Nucleus accumbens (tissue), 56 donors: Measurements from ENCODE around the gene NUP54.

Experiments
- DNase-seq, 56 donors: peaks; one replicate each; lab custom pipeline; 2025; lab: John Stamatoyannopoulos, UW

NUP54 gene

DNA sequence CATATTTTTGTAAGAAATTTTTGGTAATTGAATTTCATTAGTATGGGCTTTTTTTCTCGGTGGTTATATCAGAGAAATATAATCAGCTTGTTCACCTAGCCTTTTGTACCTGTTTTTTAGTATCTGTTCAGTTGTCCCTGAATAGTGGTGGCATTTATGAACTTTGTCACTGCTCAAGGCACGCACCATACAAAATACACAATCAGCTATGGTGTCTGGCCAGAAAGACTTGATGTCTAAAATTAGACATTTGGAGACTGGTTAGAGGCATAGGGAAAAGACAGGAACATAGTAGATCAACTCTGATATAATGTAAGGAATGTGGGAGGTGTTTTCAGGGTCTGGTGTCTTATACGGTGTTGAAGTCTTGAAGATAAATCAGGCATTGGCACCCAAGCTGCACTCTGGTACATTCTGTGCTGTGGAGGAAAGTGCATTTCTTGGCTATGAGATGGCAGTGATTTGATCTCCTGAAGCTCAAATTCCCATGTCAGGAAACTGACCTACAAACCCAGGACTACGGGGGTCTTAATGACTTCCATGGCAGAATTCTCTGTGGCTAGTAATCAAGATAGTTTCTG lies 70.1 kb downstream of the NUP54 start:
- DNase-seq = no peak

DNA sequence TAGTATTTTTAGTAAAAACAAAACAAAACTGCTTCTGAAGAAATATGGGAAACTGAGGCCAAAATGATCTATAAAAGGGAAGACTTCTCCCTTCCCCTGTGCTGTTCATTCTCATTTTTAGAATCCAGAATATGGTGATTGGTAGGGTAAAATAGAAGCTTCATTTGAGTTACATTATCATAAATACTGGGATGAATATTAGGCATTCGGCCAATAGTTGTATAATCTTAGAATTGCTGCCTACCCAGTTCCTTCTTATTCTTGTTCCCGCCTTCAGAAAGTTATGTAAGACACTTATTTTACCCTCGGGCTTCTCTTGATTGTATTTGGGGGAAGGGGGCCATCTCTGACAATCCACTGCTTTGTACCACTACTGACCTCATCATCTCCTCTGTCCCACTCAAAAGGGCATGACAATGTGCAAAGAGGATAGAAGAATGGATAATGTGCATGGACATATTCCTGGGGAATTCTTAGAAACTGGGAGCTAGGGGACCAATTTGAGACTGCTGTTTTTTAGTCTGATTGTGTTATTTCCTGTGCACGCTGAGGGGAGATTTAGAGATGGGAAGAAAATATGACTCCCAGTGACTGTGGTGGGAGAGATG lies 73.1 kb downstream of the NUP54 start:
- peak in 3 of 56 donors; percentile 0 to 17 (median 15) for DNase-seq

DNA sequence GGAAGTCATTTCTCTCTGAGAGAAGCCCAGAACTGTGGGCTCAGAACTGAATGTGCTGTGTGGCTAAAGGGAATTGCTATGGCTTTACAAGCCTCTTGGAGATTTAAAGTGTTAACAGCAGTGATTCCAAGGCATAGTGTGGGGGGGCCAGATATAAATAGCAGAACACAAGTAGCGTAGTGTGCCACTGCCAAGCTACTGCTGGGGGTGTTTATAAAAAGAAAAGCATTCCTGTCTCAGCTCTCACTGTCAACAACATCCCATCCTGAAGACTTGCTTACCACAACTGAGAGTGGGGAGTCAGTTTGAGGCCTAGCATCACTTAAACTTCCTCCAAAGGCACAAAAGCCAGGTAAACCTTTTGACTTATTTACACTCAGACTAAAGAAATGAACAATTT lies 73.7 kb downstream of the NUP54 start, which contains the start of gene ART3:
Gene ART3 (plus strand): TSS at position 242 of the 400 bp plus-strand sequence. CDS start 1,181 bp downstream, outside the sequence.
- DNase-seq = peak in 13 of 56 donors; percentile 1 to 37 (median 9)

DNA sequence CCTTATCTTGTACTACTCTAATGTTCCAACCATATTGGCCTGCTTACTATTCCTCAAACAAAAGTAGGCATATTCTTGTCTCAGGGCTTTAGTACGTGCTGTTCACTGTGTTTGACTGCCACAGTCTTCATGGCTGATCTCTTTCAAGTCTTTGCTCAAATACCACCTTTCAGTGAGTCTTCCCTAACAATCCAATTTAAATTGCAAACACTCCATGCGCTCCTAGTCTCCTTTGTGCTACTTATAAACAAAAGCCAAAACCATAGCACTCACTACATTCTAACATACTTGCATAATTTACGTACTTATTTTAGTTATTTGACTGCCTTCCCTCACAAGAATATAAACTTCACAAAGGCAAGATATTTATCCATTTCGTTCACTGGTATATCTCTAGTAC lies 75.4 kb downstream of the NUP54 start:
- no peak for DNase-seq

DNA sequence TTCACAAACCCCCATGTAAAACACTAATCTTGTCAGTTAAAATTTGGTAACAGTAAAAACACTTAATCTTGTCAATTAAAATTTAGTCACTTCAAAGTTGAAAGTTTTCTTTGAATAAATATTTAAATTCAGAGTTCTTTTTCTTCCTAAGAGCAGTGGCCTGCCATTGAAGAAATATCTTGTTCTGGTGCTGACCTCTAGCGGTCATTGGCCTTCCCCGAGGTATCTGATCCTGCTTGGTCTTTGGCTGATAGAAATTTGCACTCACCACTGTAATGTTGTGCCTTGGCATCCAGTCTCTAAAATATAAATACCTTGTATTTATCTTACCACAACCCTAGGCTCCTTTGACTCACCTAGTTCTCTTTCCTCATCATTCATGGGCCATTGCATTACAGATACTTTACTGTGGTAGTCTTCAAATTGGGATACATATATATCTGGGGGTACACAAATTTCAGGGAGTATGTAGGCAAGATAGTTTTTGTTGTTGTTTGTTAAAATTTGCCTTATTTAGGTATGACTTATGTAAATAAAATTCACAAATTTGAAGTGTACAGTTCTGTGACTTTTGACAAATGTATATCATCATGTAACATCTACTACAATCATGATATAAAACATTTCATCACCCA lies 80.4 kb downstream of the NUP54 start:
- DNase-seq = peak in 47 of 56 donors; percentile 2 to 84 (median 43)

DNA sequence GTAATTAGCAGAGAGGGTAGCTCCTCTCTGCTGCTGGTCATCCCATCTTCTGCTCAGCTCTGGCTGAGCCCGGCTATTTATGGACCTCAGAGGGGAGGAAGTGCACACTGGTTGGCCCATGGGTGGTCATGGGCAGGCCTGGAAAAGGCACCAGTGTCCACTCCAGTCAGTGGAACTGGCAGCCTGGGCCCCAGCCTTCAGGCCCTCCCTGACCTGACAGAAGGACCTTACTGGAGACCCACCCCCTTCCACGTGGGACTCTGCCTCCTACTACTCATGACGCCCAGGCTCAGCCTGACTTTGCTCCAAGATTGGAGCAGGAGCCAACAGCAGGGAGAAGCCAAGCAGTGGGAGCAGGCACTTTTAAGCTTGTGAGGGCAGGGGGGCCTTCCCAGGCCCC lies 81.7 kb downstream of the NUP54 start:
- DNase-seq = no peak
